KOPT-K1 (cell line): Measurements from ENCODE around the gene SLC9A7.
"Not testable (repeated sequence)": the region's sequence is repeated elsewhere in the genome, so short reads cannot be mapped to it uniquely, and the experiment has no call there.

ENCODE experiments used
- H3K27ac ChIP-seq: fragments of 200-600 bp; sonication (generic); 2 replicates; pipeline ENCODE4 v1.5.1; 2016; ENCODE audit warnings: antibody characterized with exemption, mild to moderate bottlenecking, low read depth, low read length; ENCODE audit not compliant: poor library complexity, severe bottlenecking
- H3K36me3 ChIP-seq: fragments of 200-600 bp; sonication (generic); 2 replicates; pipeline ENCODE4 v1.5.1; 2017; ENCODE audit warnings: antibody characterized with exemption, mild to moderate bottlenecking, low read length, moderate library complexity; ENCODE audit not compliant: insufficient read depth
- H3K9me3 ChIP-seq: fragments of 200-600 bp; sonication (generic); 2 replicates; pipeline ENCODE4 v1.5.1; 2017; ENCODE audit warnings: antibody characterized with exemption, low read length, mild to moderate bottlenecking; ENCODE audit not compliant: insufficient read depth, poor library complexity, severe bottlenecking

SLC9A7 gene

GRCh38 chrX:46730765-46731164, 28.2 kb downstream of the SLC9A7 start:
- no peaks in the 10 kb centered on the region for H3K36me3 ChIP-seq
- H3K27ac ChIP-seq = no peak overlapping the region
- peaks cover 3% of the 10 kb centered on the region for H3K9me3 ChIP-seq

GRCh38 chrX:46727441-46727840, 31.5 kb downstream of the SLC9A7 start:
- no peak overlapping the region for H3K27ac ChIP-seq
- H3K9me3 ChIP-seq = no peaks in the 10 kb centered on the region
- H3K36me3 ChIP-seq = no peaks in the 10 kb centered on the region

- not testable (repeated sequence) for H3K9me3 ChIP-seq, H3K27ac ChIP-seq, H3K36me3 ChIP-seq
Observed at GRCh38 chrX:46723569-46723927, 35.4 kb downstream of the SLC9A7 start.

- H3K27ac ChIP-seq = no peak overlapping the region
Observed at GRCh38 chrX:46722742-46723568, 36.0 kb downstream of the SLC9A7 start.

GRCh38 chrX:46716796-46717195, 42.1 kb downstream of the SLC9A7 start:
- H3K9me3 ChIP-seq = no peaks in the 10 kb centered on the region
- no peaks in the 10 kb centered on the region for H3K36me3 ChIP-seq
- H3K27ac ChIP-seq = no peak overlapping the region

More at GRCh38 chrX:46722742-46723568, 36.0 kb downstream of the SLC9A7 start:
- Histone ChIP-seq H3K9me3 (no peaks in the 10 kb centered on the region), H3K36me3 (no peaks in the 10 kb centered on the region)

- no peaks in the 10 kb centered on the region for H3K36me3 ChIP-seq
- H3K27ac ChIP-seq = no peak overlapping the region
- H3K9me3 ChIP-seq = no peaks in the 10 kb centered on the region
Observed at GRCh38 chrX:46715997-46716396, 42.9 kb downstream of the SLC9A7 start.

GRCh38 chrX:46715530-46715929, 43.4 kb downstream of the SLC9A7 start:
- Histone ChIP-seq H3K36me3 (no peaks in the 10 kb centered on the region), H3K27ac (no peak overlapping the region), H3K9me3 (no peaks in the 10 kb centered on the region)

GRCh38 chrX:46713672-46714490, 45.0 kb downstream of the SLC9A7 start:
- Histone ChIP-seq H3K36me3 (no peaks in the 10 kb centered on the region), H3K9me3 (no peaks in the 10 kb centered on the region), H3K27ac (no peak overlapping the region)

- H3K9me3 ChIP-seq = no peaks in the 10 kb centered on the region
Observed at GRCh38 chrX:46712764-46713163, 46.2 kb downstream of the SLC9A7 start.

GRCh38 chrX:46710927-46711623, 47.8 kb downstream of the SLC9A7 start:
- Histone ChIP-seq H3K9me3 (no peaks in the 10 kb centered on the region), H3K36me3 (no peaks in the 10 kb centered on the region), H3K27ac (no peak overlapping the region)

More at GRCh38 chrX:46712764-46713163, 46.2 kb downstream of the SLC9A7 start:
- no peak overlapping the region for H3K27ac ChIP-seq
- no peaks in the 10 kb centered on the region for H3K36me3 ChIP-seq

GRCh38 chrX:46710425-46710824, 48.5 kb downstream of the SLC9A7 start:
- Histone ChIP-seq H3K9me3 (no peaks in the 10 kb centered on the region), H3K27ac (no peak overlapping the region), H3K36me3 (no peaks in the 10 kb centered on the region)

- Histone ChIP-seq H3K9me3 (no peaks in the 10 kb centered on the region), H3K36me3 (no peaks in the 10 kb centered on the region), H3K27ac (no peak overlapping the region)
Observed at GRCh38 chrX:46707274-46707965, 51.5 kb downstream of the SLC9A7 start.

- Histone ChIP-seq H3K9me3 (no peaks in the 10 kb centered on the region), H3K27ac (no peak overlapping the region), H3K36me3 (no peaks in the 10 kb centered on the region)
Observed at GRCh38 chrX:46704767-46705386, 54.0 kb downstream of the SLC9A7 start.

GRCh38 chrX:46703980-46704379, 54.9 kb downstream of the SLC9A7 start:
- Histone ChIP-seq H3K36me3 (no peaks in the 10 kb centered on the region), H3K9me3 (no peaks in the 10 kb centered on the region), H3K27ac (no peak overlapping the region)
